ENCODE measurements around the gene CYP4F22. TPM values are rescaled to one million over a fixed set of nuclear protein-coding genes. Genes with fewer than 3 reads are reported as not detected.

The CYP4F22 gene
- total and polyA plus RNA-seq, 9 of the 15 experiments (the other 6 are each of a cell fraction or from before 2014, with no cell fraction given), result not detected

DNA sequence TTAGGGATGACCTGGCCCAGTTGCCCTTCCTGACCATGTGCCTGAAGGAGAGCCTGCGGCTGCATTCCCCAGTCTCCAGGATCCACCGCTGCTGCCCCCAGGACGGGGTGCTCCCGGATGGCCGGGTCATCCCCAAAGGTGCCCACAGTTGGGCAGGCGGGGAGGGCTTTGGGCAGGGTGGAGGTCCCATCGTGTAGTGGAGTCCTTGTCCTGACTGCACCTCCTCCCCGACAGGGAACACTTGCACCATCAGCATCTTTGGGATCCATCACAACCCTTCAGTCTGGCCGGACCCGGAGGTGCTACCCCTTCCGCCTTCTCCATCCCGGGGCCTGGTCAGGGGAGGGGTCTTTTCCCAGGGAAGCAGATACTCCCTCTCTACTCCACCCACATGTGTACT lies 75.0 kb downstream of the CYP4F22 start:
- DNase-seq (ENCODE audit: extremely low read depth in 1 of 4, low spot score in 3 of 4), result no peak
- peaks cover 0 to 6% of the 10 kb centered on the region in 2 experiments; a peak in 1 of 5 replicates for H3K4me1 ChIP-seq (replicated peaks in 1 of 2; ENCODE audit: control insufficient read depth in 2 of 2, insufficient read depth in 2 of 2, low read length in 2 of 2)
- H3K27ac ChIP-seq (ENCODE audit: extremely low read depth, low read depth, low read length), result no peak overlapping the region
- peaks cover 3 to 18% of the 10 kb centered on the region in 2 experiments; a peak in 3 of 5 replicates for H3K27me3 ChIP-seq (ENCODE audit: control insufficient read depth in 2 of 2, insufficient read depth in 2 of 2, low read length in 2 of 2)
- in situ Hi-C loops (cut with MboI) (no loop called here), intact Hi-C loops (cut with micrococcal nuclease) (no loop called here)
- no peaks in the 10 kb centered on the region for H3K36me3 ChIP-seq (ENCODE audit: control insufficient read depth, insufficient read depth, low read length)
- ChIA-PET POLR2A (no interaction called here), CTCF (ENCODE audit: low intra/inter-chr PET ratio) (no interaction called here)
- no peak overlapping the region for H3K4me2 ChIP-seq (ENCODE audit: insufficient read depth, low read length)
- H3K9me1 ChIP-seq (ENCODE audit: control insufficient read depth, insufficient read depth, low read length), result no peaks in the 10 kb centered on the region
- H2AFZ ChIP-seq (ENCODE audit: low read depth, low read length), result no peak overlapping the region
- no peaks in the 10 kb centered on the region for H3K79me2 ChIP-seq (ENCODE audit: control insufficient read depth, insufficient read depth, low read length)
- no peak overlapping the region for H3K4me3 ChIP-seq
- FAIRE-seq, result no peak
- WGBS (ENCODE audit: insufficient coverage, low coverage, missing lambda C conversion rate), result 1% methylated on average over 10 of the region's 12 CpGs
- BruUV-seq (replicated peaks), result no TSS peak
- H3K9ac ChIP-seq (ENCODE audit: insufficient read depth in 1 of 2, low read depth in 2 of 2, low read length in 2 of 2), result no peak overlapping the region
- peaks cover 5% of the 10 kb centered on the region; the same call in 1 of the 2 replicates for H4K20me1 ChIP-seq (replicated peaks; ENCODE audit: control insufficient read depth, insufficient read depth, low read length)
- H3K9me3 ChIP-seq (replicated peaks; ENCODE audit: control insufficient read depth, insufficient read depth, low read depth, low read length), result no peaks in the 10 kb centered on the region
- no peak for ATAC-seq
- TF ChIP-seq, protein P1, sequence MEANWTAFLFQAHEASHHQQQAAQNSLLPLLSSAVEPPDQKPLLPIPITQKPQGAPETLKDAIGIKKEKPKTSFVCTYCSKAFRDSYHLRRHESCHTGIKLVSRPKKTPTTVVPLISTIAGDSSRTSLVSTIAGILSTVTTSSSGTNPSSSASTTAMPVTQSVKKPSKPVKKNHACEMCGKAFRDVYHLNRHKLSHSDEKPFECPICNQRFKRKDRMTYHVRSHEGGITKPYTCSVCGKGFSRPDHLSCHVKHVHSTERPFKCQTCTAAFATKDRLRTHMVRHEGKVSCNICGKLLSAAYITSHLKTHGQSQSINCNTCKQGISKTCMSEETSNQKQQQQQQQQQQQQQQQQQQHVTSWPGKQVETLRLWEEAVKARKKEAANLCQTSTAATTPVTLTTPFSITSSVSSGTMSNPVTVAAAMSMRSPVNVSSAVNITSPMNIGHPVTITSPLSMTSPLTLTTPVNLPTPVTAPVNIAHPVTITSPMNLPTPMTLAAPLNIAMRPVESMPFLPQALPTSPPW (CRISPR knock-in tag; IDR thresholded peaks at IDR 0.05), result no peak
- no peak for TF ChIP-seq ASH1L (IDR thresholded peaks at IDR 0.05; ENCODE audit: borderline replicate concordance, low read depth, partially characterized antibody)
- TF ChIP-seq C11orf30 (IDR thresholded peaks at IDR 0.05; ENCODE audit: low read depth), result no peak
- no peak for TF ChIP-seq RAD51 (IDR thresholded peaks at IDR 0.05; ENCODE audit: borderline replicate concordance, low read depth)
- no peak for TF ChIP-seq TCF7 (IDR thresholded peaks at IDR 0.05; ENCODE audit: borderline replicate concordance)
- TF ChIP-seq, protein P2, sequence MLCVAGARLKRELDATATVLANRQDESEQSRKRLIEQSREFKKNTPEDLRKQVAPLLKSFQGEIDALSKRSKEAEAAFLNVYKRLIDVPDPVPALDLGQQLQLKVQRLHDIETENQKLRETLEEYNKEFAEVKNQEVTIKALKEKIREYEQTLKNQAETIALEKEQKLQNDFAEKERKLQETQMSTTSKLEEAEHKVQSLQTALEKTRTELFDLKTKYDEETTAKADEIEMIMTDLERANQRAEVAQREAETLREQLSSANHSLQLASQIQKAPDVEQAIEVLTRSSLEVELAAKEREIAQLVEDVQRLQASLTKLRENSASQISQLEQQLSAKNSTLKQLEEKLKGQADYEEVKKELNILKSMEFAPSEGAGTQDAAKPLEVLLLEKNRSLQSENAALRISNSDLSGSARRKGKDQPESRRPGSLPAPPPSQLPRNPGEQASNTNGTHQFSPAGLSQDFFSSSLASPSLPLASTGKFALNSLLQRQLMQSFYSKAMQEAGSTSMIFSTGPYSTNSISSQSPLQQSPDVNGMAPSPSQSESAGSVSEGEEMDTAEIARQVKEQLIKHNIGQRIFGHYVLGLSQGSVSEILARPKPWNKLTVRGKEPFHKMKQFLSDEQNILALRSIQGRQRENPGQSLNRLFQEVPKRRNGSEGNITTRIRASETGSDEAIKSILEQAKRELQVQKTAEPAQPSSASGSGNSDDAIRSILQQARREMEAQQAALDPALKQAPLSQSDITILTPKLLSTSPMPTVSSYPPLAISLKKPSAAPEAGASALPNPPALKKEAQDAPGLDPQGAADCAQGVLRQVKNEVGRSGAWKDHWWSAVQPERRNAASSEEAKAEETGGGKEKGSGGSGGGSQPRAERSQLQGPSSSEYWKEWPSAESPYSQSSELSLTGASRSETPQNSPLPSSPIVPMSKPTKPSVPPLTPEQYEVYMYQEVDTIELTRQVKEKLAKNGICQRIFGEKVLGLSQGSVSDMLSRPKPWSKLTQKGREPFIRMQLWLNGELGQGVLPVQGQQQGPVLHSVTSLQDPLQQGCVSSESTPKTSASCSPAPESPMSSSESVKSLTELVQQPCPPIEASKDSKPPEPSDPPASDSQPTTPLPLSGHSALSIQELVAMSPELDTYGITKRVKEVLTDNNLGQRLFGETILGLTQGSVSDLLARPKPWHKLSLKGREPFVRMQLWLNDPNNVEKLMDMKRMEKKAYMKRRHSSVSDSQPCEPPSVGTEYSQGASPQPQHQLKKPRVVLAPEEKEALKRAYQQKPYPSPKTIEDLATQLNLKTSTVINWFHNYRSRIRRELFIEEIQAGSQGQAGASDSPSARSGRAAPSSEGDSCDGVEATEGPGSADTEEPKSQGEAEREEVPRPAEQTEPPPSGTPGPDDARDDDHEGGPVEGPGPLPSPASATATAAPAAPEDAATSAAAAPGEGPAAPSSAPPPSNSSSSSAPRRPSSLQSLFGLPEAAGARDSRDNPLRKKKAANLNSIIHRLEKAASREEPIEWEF (CRISPR knock-in tag; IDR thresholded peaks at IDR 0.05), result no peak
- TF ChIP-seq FOXJ2 (tag; IDR thresholded peaks at IDR 0.05), result no peak
- TF ChIP-seq E2F3 (CRISPR knock-in tag; IDR thresholded peaks at IDR 0.05), result no peak
- TF ChIP-seq FOXP1 (CRISPR knock-in tag; IDR thresholded peaks at IDR 0.05), result no peak

Measured in K562 (cell line).